ENCODE data around the gene TRIM41. TPM values are rescaled to one million over a fixed set of nuclear protein-coding genes. Genes with fewer than 3 reads are reported as not detected.
"Not testable (repeated sequence)": the region's sequence is repeated elsewhere in the genome, so short reads cannot be mapped to it uniquely, and the experiment has no call there.

TRIM41 gene
- total RNA-seq, 2 experiments from 2014 or later, result 44.5 to 49.7 TPM

GRCh38 chr5:181282874-181283273, 59.8 kb downstream of the TRIM41 start:
- Mint-ChIP-seq H3K9me3 (no peaks in the 10 kb centered on the region), H3K27ac (no peak overlapping the region), H3K4me1 (peaks cover 5% of the 10 kb centered on the region), H3K4me3 (no peak overlapping the region), H3K27me3 (no peaks in the 10 kb centered on the region), H3K36me3 (no peaks in the 10 kb centered on the region)
- ATAC-seq (ENCODE audit: low read depth) (no peak), DNase-seq (no peak)
- POLR2A ChIA-PET, result interaction anchor here (1.5 kb wide), 1 partner anchor 22 kb away, joined by 3 read pairs; the partner anchor contains the start of gene TRIM52

GRCh38 chr5:181283347-181283746, 60.3 kb downstream of the TRIM41 start:
- H3K4me3 Mint-ChIP-seq, result no peak overlapping the region
- H3K27ac Mint-ChIP-seq, result no peak overlapping the region
- H3K36me3 Mint-ChIP-seq, result no peaks in the 10 kb centered on the region
- ATAC-seq (ENCODE audit: low read depth) (no peak), DNase-seq (no peak)
- peaks cover 5% of the 10 kb centered on the region for H3K4me1 Mint-ChIP-seq
- POLR2A ChIA-PET, result interaction anchor here (1.5 kb wide), 1 partner anchor 23 kb away, joined by 3 read pairs; the partner anchor contains the start of gene TRIM52
- no peaks in the 10 kb centered on the region for H3K9me3 Mint-ChIP-seq
- H3K27me3 Mint-ChIP-seq, result no peaks in the 10 kb centered on the region

- POLR2A ChIA-PET, result interaction anchor here (1.5 kb wide), 1 partner anchor 23 kb away, joined by 3 read pairs; the partner anchor contains the start of gene TRIM52
- H3K9me3 Mint-ChIP-seq; ATAC-seq (ENCODE audit: low read depth); H3K36me3 Mint-ChIP-seq; H3K4me3 Mint-ChIP-seq; H3K27ac Mint-ChIP-seq; H3K27me3 Mint-ChIP-seq; H3K4me1 Mint-ChIP-seq; DNase-seq: not testable (repeated sequence)
Measured at GRCh38 chr5:181283841-181284755, 61.0 kb downstream of the TRIM41 start.

Small RNAs within 50 kb of the gene (microRNA-seq; reads per million reads assigned to microRNA genes)
- gene MIR4638, result 3.5 reads per million

Other genes starting within 250 kb of the TRIM41 start
- not detected for gene BTNL3, start 234.4 kb upstream of the TRIM41 start, total RNA-seq
- gene BTNL9, start 183.0 kb upstream of the TRIM41 start, total RNA-seq, result not detected
- not detected for gene OR2V1, start 92.1 kb upstream of the TRIM41 start, total RNA-seq
- gene OR2V2, start 75.7 kb upstream of the TRIM41 start, total RNA-seq, result not detected
- gene TRIM7, start 18.1 kb upstream of the TRIM41 start, total RNA-seq, result 1 to 10 TPM; 2.5 to 2.6 TPM
- gene RACK1, start 20.6 kb downstream of the TRIM41 start, total RNA-seq, result 1,000 to 10,000 TPM; 1,741 to 1,808 TPM
- 10 to 100 TPM; 43.0 to 43.5 TPM for gene TRIM52, start 37.9 kb downstream of the TRIM41 start, total RNA-seq
- gene OR4F3, start 144.0 kb downstream of the TRIM41 start, total RNA-seq, result not detected